Gastrocnemius medialis (tissue), 4 donors: ENCODE measurements around the gene ADD3.

Experiments used
- POLR2A ChIP-seq, 2 donors: fragments of 450-650 bp; IDR thresholded peaks; one replicate each; pipeline ENCODE4 v1.6.1; 2017; ENCODE audit warnings: antibody characterized with exemption in 2 of 2, mild to moderate bottlenecking in 2 of 2, moderate library complexity in 2 of 2
- TF ChIP-seq, protein P1 (sequence below), 5 experiments: fragments of 450-650 bp in 3 of 5; fragments of 200-600 bp in 2 of 5; sonication (generic) in 2 of 5; IDR thresholded peaks in 4 of 5; conservative IDR thresholded peaks in 1 of 5; 1 replicate in 4 of 5; 2 replicates in 1 of 5; pipeline ENCODE4 v1.5.1; 2016 to 2019; ENCODE audit warnings: antibody characterized with exemption in 5 of 5, mild to moderate bottlenecking in 3 of 5, moderate library complexity in 3 of 5

DNA sequence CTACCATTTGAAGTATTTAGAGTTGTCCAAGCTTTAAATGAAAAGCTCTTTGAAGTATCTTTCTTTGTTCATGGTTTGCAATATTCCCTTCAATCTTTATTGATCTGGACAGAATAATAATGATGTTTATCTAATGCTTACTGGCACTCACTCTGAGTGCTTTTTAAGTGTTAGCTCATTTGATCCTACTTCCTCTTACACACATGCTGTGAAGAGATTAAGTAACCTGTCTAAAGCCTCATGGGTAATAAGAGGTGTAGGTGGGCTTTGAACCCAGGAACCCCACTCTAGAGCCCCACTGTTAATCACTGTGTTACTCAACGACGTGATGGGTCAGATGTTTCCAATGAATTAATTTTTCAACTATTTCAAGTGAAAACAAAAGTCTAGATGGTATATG lies 31.1 kb upstream of the ADD3 start:
- TF ChIP-seq, protein P1, sequence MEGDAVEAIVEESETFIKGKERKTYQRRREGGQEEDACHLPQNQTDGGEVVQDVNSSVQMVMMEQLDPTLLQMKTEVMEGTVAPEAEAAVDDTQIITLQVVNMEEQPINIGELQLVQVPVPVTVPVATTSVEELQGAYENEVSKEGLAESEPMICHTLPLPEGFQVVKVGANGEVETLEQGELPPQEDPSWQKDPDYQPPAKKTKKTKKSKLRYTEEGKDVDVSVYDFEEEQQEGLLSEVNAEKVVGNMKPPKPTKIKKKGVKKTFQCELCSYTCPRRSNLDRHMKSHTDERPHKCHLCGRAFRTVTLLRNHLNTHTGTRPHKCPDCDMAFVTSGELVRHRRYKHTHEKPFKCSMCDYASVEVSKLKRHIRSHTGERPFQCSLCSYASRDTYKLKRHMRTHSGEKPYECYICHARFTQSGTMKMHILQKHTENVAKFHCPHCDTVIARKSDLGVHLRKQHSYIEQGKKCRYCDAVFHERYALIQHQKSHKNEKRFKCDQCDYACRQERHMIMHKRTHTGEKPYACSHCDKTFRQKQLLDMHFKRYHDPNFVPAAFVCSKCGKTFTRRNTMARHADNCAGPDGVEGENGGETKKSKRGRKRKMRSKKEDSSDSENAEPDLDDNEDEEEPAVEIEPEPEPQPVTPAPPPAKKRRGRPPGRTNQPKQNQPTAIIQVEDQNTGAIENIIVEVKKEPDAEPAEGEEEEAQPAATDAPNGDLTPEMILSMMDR (IDR thresholded peaks at IDR 0.05 in 4 of 5, conservative IDR thresholded peaks at IDR 0.05 in 1 of 5), result no peak
- no peak for TF ChIP-seq POLR2A (IDR thresholded peaks at IDR 0.05)
